Measurements from ENCODE around the gene PKN3.

- no peak for TF ChIP-seq POLR2A (IDR thresholded peaks at IDR 0.05)
- TF ChIP-seq CTCF (IDR thresholded peaks at IDR 0.05) = no peak
- no peak for TF ChIP-seq EP300 (IDR thresholded peaks at IDR 0.05)
- TF ChIP-seq POLR2AphosphoS5 (IDR thresholded peaks at IDR 0.05) = no peak
Measured at GRCh38 chr9:128765499-128765898, 63.2 kb downstream of the PKN3 start.

All from upper lobe of left lung (tissue), 4 donors.